COLO829 (cell line): ENCODE measurements around the gene UQCR10.
"Not testable (repeated sequence)": the region's sequence is repeated elsewhere in the genome, so short reads cannot be mapped to it uniquely, and the experiment has no call there.

Experiments used
- DNase-seq: peaks from one replicate; pipeline ENCODE4 v3.0.0; 2012; ENCODE audit warnings: low spot score

Gene UQCR10

DNA sequence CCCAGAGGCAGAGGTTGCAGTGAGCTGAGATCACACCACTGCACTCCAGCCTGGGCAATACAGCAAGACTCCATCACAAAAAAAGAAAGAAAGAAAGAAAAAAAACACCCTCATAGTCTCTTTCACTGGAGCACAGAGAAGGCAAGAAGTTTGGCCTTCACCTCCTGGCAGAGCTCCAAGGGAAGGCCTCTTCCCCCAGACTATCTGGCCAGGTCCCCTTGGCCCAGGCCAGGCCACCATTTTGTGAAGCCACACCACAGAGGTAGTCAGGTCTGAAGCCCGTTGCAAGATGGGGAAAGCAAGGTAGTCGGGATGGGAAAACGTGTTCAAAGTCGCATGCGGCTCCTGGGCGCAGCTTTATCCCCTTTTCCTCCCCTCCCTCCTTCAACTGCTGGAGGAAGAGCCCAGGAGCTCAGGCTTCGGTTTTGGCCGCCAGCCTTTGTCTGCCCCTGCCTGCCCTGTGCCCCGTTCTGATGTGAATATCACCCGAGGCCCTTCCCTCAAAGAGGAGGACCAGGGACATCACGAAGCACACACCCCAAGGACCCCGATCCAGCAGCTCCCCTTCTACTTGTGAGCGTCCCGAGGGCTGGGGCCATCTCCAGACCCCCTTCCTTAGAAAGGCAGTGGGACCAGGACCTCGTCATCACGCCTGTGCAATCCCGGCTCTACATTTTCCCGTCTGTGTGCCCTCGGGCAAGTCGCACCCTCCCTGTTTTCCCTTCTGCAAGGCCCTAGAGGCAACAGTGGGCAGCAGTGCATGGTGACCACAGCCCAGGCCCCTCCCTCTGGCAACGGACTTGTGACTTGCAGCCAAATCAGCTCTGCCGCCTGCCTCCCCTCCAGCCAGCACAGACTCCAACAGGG lies 29.7 kb upstream of the UQCR10 start:
- DNase-seq, result no peak

DNA sequence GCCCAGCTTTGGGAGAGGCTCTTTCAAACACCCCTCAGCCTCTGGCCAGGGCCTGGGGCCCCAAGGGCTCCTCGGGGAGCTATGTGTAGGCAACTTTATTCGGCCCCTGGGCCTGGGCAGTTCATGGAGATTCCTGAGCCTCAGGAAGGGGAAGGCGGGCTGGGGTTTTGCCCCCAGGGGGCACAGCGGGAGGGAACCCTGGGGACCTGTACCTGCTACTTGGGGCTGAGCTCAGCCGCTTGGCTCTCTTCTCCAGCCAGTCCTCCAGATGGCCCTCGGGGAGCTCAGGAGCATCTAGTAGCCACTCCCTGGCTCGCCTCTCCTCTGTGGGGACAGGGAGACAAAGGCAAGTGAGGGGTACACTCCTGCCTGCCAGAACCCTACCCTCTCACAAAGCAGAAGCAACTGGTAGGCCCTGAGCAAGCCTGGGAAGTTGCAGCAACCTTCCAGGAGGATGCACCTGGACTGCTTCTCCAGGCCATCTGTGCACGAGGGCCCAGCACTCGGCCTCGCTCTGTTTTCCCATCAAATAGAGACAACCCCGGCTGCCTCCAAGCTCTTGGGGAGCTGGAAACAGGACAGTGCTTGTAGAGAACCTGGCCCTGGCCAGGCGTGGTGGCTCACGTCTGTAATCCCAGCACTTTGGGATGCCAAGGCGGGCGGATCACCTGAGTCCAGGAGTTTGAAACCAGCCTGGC lies 28.9 kb upstream of the UQCR10 start:
- DNase-seq, result no peak

DNA sequence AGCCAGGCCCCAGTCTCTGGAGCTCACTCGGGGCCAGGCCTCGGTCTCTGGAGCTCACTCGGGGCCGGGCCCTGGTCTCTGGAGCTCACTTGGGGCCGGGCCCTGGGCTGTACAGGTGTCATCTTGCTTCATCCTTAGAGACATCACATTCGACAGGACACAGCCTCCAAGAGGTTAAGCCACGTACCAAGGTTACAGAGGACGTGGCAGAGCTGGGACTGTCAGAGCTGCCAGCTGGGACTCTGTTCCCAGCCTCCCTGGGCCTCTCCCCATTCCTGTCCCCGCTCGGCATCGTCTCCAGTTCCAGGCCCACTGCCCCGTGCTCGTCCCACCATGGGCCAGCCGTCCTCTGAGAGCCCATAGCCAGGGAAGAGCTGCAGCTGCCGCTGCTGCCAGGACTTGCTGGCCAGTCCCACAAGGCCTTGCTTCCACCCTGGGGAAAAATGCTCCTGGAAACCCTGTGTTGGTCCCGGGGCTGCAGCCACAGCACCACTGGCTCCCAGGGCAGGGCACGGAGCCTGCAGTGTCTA lies 27.8 kb upstream of the UQCR10 start:
- DNase-seq, result no peak

DNA sequence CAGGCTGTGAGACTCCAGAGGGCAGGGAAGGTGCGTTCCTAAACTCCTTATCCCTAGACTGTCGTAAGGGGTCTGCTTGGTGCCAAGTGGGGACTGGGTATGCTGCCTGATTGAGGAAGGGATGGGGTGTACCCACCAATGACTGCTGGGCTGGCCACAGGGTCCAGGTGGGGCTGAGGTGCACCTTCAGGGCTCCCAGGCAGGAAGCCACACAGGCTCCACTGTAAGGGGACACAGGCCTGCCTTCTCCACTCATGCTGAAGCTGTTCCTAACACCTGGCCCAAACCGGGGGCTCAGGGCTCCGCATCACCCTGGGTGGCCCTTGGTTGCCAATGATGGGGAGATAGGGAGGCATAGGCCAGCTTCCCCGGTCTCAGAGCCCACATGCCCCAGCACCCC lies 27.0 kb upstream of the UQCR10 start:
- DNase-seq, result no peak

DNA sequence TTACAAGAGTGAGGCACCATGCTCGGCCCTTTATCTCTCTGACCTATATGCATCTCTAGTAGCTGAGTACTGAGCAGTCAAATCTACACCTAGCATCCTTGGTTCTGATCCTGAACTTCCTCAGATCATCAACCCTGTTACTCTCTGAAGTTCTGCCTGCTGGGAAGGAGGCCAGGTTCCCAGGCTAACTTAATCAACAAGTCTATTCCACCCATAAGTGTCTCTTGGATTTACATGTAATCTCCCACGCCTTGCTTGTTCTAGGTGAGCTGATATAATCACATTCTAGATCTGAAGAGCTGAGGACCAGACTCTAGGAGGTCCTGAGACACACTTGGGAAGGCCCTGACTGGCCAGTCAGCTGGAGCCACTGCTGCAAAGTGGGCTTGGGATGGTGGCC lies 25.2 kb upstream of the UQCR10 start:
- DNase-seq, result no peak

DNA sequence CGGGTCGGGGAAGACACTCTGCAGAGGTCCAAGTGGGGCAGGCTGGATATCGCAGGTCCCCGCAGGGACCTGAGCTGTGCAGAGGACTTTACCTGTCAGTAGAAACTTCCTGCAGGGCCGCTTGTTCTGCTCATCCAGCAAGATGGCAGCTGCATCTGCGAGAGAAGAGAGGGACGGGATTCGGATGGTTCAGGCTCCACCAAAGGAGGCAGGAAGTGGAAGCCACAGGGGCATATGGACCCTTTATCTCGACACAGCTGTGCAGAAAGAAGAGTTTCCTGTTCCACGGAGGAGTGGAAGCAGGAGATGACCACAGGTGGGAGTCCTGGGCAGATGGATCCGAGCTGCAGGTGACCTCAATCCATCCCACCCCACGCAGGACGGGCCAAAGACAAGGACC lies 24.8 kb upstream of the UQCR10 start:
- no peak for DNase-seq

DNA sequence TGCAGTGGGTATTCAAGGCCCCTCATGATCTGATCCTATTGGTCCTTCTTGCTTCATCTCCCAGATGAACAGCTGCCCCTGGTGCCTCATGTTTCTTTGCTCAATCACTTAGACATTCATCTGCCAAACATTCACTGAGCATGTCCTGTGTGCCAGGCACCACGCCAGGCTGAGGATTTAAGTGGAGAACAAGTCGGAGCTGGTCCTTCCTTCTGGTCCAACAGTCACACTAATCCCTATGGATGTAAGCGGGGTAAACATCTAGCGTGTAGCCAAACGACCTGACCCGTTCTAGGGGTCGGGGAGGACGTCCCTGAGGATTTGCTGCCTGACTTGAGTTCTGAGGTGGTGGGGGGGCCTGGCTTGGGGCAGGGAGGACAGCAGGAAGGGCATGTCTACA lies 22.3 kb upstream of the UQCR10 start:
- DNase-seq, result no peak

DNA sequence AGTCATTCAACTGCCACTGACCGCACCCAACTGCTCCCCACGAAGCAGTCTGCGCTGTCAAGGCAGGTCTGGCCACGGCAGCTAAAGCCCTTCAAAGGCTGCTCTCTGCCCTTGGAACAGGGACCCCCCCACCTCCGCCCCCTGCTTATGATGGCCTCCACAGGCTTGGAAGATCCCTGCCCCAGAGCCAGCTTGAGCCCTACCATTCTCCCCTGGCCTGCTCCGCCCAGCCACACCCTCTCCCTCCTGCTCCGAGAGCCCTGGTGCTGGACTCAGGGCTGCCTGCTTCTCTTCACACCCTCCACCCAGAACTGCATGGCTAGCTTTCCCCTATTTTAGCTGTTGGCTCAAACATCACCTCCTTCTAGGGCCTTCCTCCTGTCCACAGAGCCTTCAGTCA lies 19.3 kb upstream of the UQCR10 start:
- no peak for DNase-seq

DNA sequence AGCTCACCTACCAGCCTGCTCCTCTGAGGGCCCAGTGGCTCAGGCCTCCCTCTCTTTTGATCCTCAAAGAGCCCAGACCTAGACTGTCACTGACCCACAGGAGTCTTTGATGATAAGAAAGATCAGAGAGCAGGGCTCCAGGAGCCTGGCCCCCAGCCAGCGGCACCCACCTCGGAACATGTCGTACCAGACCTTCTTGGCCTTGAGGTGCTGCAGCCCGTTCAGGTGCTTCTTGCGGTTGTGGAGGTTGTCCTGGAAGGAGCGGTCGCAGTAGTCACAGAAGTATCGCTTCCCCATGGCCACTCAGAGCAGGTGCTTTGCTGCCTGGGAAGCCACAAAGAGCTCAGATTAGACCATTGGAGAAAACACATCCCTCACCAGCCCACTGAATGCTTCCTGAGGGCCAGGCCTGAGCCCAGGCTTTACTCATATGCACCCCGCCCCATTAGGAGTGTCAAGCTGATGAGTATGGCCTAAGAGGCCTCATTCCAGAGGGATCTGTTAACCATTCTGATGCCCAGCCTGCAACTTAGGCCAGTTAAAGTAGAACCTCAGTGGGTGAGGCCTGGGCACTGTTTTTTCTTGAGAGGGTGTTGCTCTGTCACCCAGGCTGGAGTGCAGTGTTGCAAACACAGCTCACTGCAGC lies 18.8 kb upstream of the UQCR10 start:
- DNase-seq, result no peak

DNA sequence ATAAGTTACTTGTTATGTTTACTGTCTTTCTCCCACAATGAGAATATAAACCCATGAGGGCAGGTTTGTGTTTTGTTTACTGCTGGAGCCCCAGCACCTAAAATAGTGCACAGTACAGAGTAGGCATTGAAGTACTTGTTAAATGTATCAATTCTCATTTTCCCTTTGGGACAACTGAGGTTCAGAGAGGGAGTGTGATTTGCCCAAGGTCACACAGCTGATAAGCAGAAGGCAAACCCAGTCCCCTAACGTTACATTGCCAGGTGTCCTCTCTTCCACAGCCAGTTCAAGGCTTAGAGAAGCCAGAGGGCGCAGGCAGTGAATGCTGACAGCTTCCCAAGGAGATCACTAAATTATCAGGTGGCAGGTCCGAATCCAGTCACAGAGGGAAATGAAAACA lies 17.1 kb upstream of the UQCR10 start:
- no peak for DNase-seq

DNA sequence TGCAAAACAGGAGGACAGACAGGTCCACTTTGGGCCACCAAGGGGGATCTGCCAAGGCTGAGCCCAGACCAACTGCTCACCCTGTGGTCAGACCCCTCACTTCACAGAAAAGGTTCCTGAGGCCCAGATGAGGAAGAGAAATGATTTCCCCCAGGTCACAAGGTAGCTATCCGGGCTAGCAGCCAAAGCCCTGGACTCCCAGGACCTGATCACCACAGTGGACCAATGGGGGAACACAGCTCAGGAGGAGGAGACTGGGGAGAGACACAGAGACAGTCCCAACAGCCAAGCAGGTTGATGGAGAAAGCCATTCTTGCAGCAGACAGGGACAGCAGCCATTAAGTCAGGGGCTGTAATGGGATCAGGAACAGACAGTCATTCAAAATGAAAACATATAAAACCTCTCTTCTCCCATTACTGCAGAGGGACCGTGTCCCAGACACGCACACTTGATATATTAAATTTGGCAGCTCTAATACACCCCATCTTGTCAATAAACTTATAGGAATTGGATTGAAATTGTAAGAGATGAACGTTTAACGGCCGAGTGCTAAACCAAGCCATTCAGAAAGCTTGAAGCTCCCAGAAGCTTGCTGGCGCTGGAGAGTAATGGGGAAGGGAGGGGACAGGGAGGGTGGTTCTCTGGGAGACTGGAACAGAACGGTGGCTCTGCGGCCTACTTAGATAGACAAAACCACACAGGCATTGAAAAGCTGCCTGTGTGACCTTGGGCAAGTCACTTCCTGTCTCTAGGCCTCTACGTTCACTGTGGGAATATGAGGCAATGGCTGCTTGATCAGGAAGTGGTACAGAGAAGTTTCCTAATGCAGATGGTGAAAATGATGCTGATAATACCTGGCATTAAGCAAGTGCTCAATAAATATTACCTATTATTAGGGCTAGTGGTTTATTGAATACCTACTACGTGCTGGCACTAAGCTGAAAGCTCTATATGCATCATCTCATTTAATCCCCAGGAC lies 16.3 kb upstream of the UQCR10 start:
- DNase-seq, result no peak

DNA sequence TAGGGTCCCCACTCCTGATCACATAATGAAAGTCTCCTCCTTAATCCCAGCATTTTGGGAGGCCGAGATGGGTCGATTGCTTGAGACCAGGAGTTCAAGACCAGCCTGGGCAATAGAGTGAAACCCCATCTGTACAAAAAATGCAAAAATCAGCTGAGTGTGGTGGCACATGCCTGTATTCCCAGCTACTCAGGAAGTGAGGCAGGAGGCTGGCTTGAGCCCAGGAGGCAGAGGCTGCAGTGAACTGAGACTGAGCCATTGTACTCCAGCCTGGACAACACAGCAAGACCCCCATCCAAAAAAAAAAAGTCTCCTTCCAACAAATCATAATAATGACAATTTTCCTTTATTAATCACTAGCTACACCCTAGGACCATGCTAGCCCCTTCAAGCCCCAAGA lies 15.5 kb upstream of the UQCR10 start:
- DNase-seq, result no peak

DNA sequence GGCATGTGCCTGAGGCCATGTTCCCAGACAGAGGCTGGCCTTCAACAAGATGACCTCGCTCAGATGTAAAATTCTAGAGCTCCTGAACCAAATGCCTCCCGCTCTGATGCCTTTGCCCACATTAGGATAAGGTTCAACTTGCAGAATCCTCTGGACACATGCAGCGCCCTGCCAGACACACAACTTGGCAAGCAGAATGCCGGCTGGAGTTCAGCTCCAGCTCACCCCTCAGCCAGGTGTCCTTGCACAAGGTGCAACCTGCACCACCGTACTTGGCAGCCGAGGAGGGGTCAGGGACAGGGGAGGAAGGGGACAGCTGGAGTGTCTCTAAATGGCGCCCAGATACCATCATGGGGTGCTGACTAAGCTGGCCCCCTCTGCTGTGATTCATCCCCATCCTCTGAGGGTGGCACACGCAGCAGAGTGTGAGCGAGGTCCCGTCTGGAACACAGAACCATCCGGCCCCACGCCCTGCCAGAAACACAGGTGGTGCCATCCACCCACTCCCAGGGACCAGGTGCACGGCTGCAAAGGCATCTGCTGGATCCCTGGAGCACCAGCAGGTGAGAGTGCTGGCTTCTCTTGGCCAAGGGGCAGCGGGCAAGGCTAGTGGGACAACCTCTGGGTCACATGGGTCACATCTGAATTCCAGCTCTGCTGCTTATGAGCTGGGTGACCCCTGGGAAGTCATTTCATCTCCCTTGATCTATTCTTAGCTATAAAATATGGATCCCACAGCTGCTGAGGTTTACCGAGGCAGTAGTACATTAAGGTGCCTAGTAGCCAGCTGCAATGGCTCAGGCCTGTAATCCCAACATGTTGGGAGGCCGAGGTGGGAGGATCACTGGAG lies 13.1 kb upstream of the UQCR10 start:
- no peak for DNase-seq

DNA sequence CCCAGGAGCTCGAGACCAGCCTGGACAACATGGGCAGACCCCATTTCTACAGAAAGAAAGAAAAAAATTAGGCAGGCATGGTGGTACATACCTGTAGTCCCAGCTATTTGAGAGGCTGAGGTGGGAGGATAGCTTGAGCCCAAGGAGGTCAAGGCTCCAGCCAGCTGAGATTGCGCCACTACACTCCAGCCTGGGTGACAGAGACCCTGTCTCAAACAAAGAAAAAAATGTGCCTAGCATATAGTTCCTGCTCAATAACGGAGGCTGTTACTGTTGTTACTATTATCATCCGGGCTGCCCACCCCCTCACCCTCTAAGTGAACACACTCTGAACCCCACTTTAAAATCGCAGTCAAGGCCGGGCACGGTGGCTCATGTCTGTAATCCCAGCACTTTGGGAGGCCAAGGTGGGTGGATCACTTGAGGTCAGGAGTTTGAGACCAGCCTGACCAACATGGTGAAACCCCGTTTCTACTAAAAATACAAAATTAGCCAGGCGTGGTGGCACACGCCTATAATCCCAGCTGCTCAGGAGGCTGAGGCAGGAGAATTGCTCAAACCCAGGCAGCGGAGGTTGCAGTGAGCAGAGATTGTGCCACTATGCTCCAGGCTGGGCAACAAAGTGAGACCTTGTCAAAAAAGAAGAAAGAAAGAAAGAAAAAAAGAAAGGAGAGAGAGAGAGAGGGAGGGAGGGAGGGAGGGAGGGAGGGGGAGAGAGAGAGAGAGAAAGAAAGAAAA lies 12.3 kb upstream of the UQCR10 start:
- not testable (repeated sequence) for DNase-seq

DNA sequence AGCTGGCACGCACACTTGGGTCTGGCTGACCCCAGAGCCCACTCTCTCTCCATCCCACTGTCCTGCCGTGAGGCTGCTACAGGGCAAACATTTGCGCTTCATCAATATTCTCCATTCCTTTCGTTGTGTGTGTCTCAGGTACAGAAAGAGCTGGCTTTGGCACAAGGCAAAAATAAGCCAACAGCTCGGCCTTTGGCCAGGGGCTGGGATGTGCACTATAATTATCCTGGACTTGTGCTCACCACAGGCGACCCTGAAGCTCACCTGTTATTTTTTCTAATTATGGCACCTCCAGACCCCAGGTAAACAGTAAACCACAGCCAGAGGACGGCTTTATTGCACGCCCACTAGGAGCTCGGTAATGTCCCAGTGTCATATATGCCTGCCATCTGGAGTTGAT lies 11.3 kb upstream of the UQCR10 start:
- no peak for DNase-seq

DNA sequence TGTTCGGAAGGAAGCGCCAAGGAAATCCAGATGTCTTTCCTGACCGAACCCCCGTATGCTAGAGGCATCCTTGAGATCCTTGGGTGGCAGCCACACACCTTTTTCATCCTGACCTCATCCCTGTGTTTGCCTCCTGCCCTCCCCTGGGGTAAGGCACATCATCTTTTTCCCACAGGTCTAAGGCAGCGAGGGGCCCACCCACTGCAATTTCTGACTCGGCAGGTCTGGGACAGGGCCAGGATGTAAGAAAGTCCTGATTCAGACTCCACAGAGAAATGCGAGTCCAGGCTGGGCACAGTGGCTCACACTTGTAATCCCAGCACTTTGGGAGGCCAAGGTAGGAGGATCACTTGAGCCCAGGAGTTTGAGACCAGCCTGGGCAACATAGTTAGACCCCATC lies 10.8 kb upstream of the UQCR10 start:
- DNase-seq, result no peak

DNA sequence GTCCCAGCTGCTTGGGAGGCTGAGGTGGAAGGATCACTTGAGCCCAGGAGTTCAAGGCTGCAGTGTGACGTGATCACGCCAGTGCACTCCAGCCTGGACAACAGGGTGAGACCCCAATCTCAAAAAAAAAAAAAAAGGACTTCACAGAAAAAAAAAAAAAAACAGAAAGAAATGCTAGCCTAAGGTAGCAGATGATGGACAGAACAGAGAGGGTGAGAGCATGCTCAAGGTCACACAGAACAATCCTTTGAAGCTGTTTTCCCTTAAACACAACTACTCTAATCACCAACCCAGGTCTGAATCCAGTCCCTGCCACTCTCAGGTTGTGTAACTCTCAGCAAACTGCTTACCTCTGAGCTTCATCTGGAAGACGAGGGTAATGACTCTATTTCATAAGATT lies 10.1 kb upstream of the UQCR10 start:
- no peak for DNase-seq

DNA sequence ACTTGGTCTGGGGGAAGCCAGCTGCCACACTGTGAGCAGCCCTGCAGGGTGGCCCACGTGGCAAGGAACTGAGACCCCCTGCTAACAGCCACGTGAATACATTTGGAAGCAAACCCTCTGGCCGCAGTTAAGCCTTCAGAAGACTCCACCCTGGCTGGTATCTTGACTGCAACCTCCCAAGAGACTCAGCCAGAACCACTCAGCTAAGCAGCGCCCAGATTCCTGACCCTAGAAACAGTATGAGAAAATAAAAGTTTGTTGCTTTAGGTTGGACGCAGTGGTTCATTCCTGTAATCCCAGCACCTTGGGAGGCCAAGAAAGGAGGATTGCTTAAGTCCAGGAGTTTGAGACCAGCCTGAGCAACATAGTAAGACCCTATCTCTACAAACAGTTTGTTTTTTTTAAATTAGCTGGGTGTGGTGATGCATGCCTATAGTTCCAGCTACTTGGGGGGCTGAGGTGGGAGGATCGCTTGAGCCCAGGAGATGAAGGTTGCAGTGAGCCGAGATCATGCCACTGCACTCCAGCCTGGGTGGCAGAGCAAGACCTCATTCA lies 9.0 kb upstream of the UQCR10 start:
- DNase-seq, result no peak

DNA sequence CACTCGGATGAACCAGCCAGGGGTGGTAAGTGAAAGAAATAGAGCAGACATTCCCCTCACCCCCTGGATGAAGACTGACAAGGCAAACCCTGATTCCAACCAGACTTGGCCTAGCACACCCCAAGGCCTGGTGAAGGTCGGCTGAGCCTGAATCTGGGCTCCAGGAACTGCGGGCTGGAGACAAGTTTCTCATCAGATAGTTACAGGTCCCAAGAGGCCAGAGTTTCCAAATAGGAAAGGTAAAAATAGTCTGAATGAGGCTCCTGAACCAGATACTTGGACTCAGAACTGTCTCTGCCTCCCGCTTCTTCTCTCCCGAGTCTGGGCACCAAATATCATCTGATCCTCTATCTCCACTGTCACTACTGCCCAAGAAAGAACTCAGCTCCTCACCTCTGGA lies 8.2 kb upstream of the UQCR10 start:
- DNase-seq, result no peak

DNA sequence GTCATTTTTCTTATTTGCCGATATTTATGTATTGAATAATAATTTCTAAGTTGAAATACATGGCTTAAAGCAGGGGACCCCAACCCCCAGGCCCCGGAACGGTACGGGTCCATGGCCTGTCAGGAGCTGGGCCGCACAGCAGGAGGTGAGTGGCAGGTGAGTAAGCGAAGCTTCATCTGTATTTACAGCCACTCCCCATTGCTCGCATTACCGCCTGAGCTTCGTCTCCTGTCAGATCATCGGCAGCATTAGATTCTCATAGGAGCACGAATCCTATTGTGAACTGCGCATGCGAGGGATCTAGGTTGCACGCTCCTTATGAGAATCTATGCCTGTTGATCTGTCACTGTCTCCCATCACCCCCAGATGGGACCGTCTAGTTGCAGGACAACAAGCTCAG lies 4.9 kb upstream of the UQCR10 start:
- DNase-seq, result no peak
